ENCODE measurements around the gene ARFIP1.

Gene ARFIP1

DNA sequence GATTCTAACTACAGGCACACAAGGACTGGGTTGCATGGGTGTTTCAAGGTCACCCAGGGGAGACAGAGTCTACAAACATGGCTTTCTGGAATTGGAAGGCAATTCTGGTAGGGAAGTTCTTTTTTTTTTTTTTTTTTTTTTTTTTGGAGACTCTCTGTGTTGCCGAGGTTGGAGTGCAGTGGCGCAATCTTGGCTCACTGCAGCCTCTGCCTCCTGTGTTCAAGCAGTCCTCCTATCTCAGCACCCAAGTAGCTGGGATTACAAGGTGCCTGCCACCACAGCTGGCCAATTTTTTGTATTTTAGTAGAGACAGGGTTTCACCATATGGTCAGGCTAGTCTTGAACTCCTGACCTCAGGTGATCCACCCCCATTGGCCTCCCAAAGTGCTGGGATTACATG is 140.1 kb downstream of the ARFIP1 start:
- no peak for DNase-seq (ENCODE audit: extremely low read depth, low read depth)
- TF ChIP-seq, protein P1, sequence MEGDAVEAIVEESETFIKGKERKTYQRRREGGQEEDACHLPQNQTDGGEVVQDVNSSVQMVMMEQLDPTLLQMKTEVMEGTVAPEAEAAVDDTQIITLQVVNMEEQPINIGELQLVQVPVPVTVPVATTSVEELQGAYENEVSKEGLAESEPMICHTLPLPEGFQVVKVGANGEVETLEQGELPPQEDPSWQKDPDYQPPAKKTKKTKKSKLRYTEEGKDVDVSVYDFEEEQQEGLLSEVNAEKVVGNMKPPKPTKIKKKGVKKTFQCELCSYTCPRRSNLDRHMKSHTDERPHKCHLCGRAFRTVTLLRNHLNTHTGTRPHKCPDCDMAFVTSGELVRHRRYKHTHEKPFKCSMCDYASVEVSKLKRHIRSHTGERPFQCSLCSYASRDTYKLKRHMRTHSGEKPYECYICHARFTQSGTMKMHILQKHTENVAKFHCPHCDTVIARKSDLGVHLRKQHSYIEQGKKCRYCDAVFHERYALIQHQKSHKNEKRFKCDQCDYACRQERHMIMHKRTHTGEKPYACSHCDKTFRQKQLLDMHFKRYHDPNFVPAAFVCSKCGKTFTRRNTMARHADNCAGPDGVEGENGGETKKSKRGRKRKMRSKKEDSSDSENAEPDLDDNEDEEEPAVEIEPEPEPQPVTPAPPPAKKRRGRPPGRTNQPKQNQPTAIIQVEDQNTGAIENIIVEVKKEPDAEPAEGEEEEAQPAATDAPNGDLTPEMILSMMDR (IDR thresholded peaks at IDR 0.05; ENCODE audit: low read depth, low read length) = no peak

DNA sequence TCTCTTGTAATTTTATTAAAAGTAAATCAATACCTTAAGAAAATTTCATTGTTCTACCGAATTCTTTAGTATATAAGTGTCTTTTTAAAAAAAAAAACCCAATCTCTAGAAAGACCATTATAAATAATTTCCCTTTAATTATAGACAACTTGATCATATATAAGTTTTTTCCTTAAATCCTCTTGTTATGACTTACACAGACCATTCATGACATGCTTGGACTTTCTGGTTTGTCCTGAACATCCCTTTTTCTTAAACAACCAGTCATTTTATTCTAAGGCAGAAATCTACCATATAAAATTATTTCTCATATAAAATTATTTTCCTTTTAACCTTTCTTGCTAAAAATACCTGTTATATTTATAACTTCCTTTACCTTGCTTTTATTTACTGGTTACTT is 141.0 kb downstream of the ARFIP1 start:
- no peak for DNase-seq (ENCODE audit: extremely low read depth, low read depth)

DNA sequence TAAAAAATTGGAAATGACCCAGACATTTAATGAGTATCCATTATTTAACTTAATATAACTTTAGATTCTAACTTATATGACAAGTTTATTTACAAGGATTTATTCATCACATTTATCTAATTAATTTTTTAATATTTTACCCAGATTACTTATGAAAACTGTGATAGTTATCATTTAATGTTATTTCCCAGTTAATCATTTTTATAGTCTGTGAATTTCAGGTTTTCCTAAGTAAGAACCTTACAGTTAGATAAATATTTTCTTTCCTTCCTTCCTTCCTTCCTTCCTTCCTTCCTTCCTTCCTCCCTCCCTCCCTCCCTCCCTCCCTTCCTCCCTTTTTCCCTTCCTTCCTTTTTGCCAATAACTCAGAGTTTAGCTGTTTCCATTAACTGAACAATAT is 141.5 kb downstream of the ARFIP1 start:
- DNase-seq (ENCODE audit: extremely low read depth, low read depth) = no peak
- TF ChIP-seq, protein P1 (IDR thresholded peaks at IDR 0.05; ENCODE audit: low read depth, low read length) = no peak

More for the DNA sequence above, 141.0 kb downstream of the ARFIP1 start:
- TF ChIP-seq, protein P1 (IDR thresholded peaks at IDR 0.05; ENCODE audit: low read depth, low read length) = no peak

DNA sequence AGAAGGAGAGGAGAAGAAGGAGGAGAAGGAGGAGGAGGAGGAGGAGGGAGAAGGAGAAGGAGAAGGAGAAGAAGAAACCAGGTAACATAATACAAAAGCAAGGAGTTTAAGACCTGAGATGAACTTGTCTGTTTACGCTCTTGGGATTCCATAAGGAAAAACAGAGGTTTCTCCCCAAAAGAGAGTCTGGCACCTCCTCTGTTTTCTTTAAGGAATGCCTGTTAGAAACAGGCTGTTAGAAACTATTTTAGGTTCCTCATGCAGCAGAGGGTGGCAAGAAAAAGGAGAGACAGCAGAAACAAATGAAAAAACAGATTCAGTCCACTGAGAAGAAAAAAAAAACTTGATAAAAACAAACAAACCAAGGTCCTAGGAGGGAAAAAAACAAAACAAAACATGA is 146.1 kb downstream of the ARFIP1 start:
- no peak for DNase-seq (ENCODE audit: extremely low read depth, low read depth)
- TF ChIP-seq, protein P1 (IDR thresholded peaks at IDR 0.05; ENCODE audit: low read depth, low read length) = no peak

GRCh38 chr4:152926959-152927358 is 147.2 kb downstream of the ARFIP1 start:
- DNase-seq (ENCODE audit: extremely low read depth, low read depth) = no peak
- TF ChIP-seq, protein P1 (IDR thresholded peaks at IDR 0.05; ENCODE audit: low read depth, low read length) = no peak

DNA sequence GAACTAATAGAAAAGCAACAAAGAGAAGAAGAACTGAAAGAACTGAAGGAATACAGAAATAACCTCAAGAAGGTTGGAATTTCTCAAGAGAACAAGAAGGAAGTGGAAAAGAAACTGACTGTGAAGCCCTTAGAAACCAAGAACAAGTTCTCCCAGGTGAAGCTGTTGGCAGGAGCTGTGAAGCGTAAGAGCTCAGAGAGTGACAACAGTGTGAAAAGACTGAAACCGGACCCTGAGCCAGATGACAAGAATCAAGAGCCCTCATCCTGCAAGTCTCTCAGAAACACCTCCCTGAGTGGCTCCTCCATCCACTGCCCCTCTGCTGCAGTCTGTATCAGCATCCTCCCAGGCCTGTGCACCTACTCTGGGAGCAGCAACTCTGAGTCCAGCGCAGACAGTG is 148.0 kb downstream of the ARFIP1 start:
- DNase-seq (ENCODE audit: extremely low read depth, low read depth) = no peak
- TF ChIP-seq, protein P1 (IDR thresholded peaks at IDR 0.05; ENCODE audit: low read depth, low read length) = no peak

DNA sequence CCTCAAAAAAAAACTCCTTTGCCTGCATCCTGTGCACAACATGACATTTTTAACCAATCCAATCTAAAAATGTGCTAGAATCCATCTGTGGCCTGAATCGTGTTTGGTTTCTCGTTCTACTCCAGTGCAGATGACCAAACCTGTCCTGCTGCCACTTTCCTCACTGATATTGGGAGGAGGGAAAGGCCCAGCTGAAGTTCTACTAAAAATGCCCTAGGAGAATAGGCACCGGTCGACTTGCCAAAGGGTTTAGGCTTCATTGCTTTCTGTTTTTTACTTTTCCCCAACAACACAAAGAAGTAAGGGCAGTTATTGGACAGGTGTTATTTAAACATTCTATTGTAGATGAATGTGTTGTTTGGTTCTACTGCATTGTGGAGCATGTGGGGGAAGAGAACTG is 148.5 kb downstream of the ARFIP1 start:
- DNase-seq (ENCODE audit: extremely low read depth, low read depth) = no peak
- TF ChIP-seq, protein P1 (IDR thresholded peaks at IDR 0.05; ENCODE audit: low read depth, low read length) = no peak

All from AG09319 (cell line).